Stimulated activated naive B cell treated with anti-CD40 and anti-IgM and Interleukin-4, amounts not matched to agents 10 μg/mL and 1 μg/mL and 100 μg/mL, for 72 hours (primary cell): ENCODE measurements around the gene GJD4.

ENCODE experiments used
- ATAC-seq, 2 donors: fragments of 150-1000 bp; cut with Tn5 transposase; replicated peaks; 2 replicates each; pipeline ENCODE4 v1.10.0; 2021; ENCODE audit warnings: moderate library complexity in 1 of 2
- DNase-seq: peaks from one replicate; pipeline ENCODE4 v3.0.0; 2021
- H3K27ac Mint-ChIP-seq: one replicate; pipeline ENCODE4 v1.8.0; 2022; ENCODE audit warnings: mild to moderate bottlenecking, mixed read lengths
- H3K27me3 Mint-ChIP-seq, 2 donors: one replicate each; pipeline ENCODE4 v1.8.0; 2022; ENCODE audit warnings: mixed read lengths in 2 of 2
- H3K36me3 Mint-ChIP-seq, 2 donors: one replicate each; pipeline ENCODE4 v1.8.0; 2022; ENCODE audit warnings: mixed read lengths in 2 of 2, mild to moderate bottlenecking in 1 of 2
- H3K4me1 Mint-ChIP-seq, 2 donors: one replicate each; pipeline ENCODE4 v1.8.0; 2022; ENCODE audit warnings: mixed read lengths in 2 of 2, mild to moderate bottlenecking in 1 of 2
- H3K4me3 Mint-ChIP-seq, 2 donors: one replicate each; pipeline ENCODE4 v1.8.0; 2022; ENCODE audit warnings: mild to moderate bottlenecking in 2 of 2, mixed read lengths in 2 of 2, moderate library complexity in 1 of 2
- H3K9me3 Mint-ChIP-seq, 2 donors: one replicate each; pipeline ENCODE4 v1.8.0; 2022; ENCODE audit warnings: mixed read lengths in 2 of 2, mild to moderate bottlenecking in 1 of 2

The GJD4 gene

DNA sequence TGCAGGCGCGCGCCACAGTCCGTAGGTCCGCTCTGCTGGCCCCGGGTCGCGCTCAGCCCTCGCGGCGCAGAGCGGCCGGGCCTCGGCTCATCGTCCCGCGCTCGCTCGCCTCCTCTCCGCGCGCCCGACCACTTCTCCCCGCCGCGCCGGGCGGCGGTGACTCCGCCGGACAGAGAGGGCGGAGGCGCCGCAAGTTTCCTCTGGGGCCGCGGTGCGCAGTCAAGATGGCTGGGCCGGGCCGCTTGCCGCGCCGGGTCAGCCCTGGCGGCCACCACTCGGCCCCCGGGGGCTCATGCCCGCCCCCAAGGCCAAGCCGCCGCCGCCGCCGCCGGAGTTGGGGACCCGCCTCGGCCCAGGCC, 36.5 kb downstream of the GJD4 start:
- H3K27me3 Mint-ChIP-seq = peaks cover 34 to 73% of the 10 kb centered on the region in 2 donors
- H3K9me3 Mint-ChIP-seq = no peaks in the 10 kb centered on the region
- ATAC-seq = peak; percentile 22 to 29
- H3K4me1 Mint-ChIP-seq = peaks cover 17 to 41% of the 10 kb centered on the region in 2 donors
- no peak overlapping the region for H3K27ac Mint-ChIP-seq
- H3K36me3 Mint-ChIP-seq = no peaks in the 10 kb centered on the region
- DNase-seq = no peak
- peak overlapping the region; percentile 56 to 88 for H3K4me3 Mint-ChIP-seq

- ATAC-seq = peak; percentile 85 to 87
- peaks cover 34 to 70% of the 10 kb centered on the region in 2 donors for H3K27me3 Mint-ChIP-seq
- peaks cover 0 to under 1% of the 10 kb centered on the region in 2 donors for H3K9me3 Mint-ChIP-seq
- peak; percentile 66 for DNase-seq
- peaks cover 17 to 41% of the 10 kb centered on the region in 2 donors for H3K4me1 Mint-ChIP-seq
- no peaks in the 10 kb centered on the region for H3K36me3 Mint-ChIP-seq
- H3K4me3 Mint-ChIP-seq = peak within 1 kb of the TSS; percentile 87 to 88
- H3K27ac Mint-ChIP-seq = peak within 1 kb of the TSS; percentile 57
Measured at GRCh38 chr10:35642035-35642792, 37.1 kb downstream of the GJD4 start, which contains the start of gene FZD8. FZD8 (minus strand) TSS chr10:35642296; CDS start chr10:35641429, 867 bp downstream.

- DNase-seq (no peak), ATAC-seq (no peak)
- Mint-ChIP-seq H3K4me3 (peak overlapping the region; percentile 87 to 88), H3K9me3 (peaks cover 0 to 2% of the 10 kb centered on the region in 2 donors), H3K36me3 (no peaks in the 10 kb centered on the region), H3K27me3 (peaks cover 29 to 70% of the 10 kb centered on the region in 2 donors), H3K27ac (no peak overlapping the region), H3K4me1 (peaks cover 17 to 41% of the 10 kb centered on the region in 2 donors)
Measured at GRCh38 chr10:35642793-35643114, 37.6 kb downstream of the GJD4 start.

GRCh38 chr10:35643151-35644049, 38.3 kb downstream of the GJD4 start:
- no peaks in the 10 kb centered on the region for H3K36me3 Mint-ChIP-seq
- ATAC-seq = no peak
- no peak for DNase-seq
- H3K4me1 Mint-ChIP-seq = peaks cover 17 to 41% of the 10 kb centered on the region in 2 donors
- peaks cover 0 to 2% of the 10 kb centered on the region in 2 donors for H3K9me3 Mint-ChIP-seq
- H3K27me3 Mint-ChIP-seq = peaks cover 25 to 68% of the 10 kb centered on the region in 2 donors
- peak overlapping the region; percentile 9 for H3K27ac Mint-ChIP-seq
- H3K4me3 Mint-ChIP-seq = peak overlapping the region; percentile 87 to 88

DNA sequence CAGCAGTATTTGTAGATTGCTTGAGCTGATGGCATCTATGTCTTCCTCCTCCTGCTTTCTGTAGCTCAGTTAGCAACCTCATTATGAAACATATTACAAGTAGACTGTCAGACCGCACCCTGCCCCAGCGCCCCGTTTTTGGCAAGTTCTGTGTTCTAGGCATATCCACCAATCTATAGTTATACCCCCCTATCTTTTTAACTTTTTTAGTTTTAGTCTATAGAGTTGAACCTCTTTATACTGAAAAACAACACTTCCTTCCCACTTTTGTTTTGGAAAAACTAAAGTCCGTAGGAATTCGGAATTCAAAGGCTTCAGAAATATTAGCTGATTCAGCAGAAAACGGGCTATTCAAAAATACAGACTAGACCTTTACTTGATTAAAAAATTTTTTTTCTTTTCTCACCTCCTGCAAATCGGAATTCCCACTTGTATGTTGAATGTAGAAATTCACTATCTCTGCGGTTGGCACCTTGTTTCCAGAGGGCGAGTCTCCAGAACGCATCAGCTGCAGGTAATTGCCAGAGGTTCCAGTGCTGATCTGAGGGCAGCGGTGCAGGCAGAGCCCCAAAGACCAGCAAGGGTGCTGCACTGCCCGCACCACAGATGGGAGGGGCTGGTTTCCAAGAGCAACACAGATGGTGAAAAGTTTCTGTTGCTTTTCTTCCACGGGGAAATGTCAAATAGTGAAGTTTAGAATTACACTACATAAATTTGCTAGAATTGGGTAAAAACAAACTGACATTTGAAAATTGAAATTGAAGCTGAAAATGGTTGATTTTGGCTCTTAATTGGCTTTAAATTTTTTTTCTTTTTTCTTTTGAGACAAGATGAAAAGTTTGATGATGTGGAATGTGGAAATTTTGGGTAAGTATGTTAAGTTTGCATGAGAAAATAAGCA, 39.2 kb downstream of the GJD4 start:
- ATAC-seq = no peak
- DNase-seq = no peak
- peak overlapping the region; percentile 0 for H3K27ac Mint-ChIP-seq
- H3K4me3 Mint-ChIP-seq = peak overlapping the region; percentile 87 to 88
- peaks cover 0 to 2% of the 10 kb centered on the region in 2 donors for H3K9me3 Mint-ChIP-seq
- H3K27me3 Mint-ChIP-seq = peaks cover 25 to 70% of the 10 kb centered on the region in 2 donors
- H3K4me1 Mint-ChIP-seq = peaks cover 17 to 41% of the 10 kb centered on the region in 2 donors
- H3K36me3 Mint-ChIP-seq = no peaks in the 10 kb centered on the region

DNA sequence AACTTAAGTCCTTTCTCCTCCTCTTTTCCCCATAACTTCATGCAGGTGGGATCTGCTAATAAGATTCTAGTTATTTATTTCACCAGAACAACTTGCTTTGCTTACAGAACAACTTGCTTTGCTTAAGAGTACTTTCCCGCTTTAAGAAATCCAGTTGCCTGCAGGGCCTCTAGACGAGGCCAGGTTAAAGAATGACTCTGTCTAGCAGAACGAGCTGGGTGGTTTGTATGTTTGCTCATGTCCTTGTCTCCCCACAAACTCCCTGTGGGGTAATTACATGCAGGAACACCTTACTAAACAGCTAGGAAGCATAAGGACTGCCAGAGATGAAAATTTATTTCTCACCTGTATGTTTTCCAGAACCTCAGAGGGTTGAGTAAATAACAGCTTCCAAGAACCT, 45.8 kb downstream of the GJD4 start:
- ATAC-seq (no peak), DNase-seq (no peak)
- Mint-ChIP-seq H3K4me1 (no peaks in the 10 kb centered on the region), H3K27me3 (peaks cover 8 to 36% of the 10 kb centered on the region in 2 donors), H3K36me3 (no peaks in the 10 kb centered on the region), H3K9me3 (peaks cover 0 to 2% of the 10 kb centered on the region in 2 donors), H3K27ac (no peak overlapping the region), H3K4me3 (no peak overlapping the region)

DNA sequence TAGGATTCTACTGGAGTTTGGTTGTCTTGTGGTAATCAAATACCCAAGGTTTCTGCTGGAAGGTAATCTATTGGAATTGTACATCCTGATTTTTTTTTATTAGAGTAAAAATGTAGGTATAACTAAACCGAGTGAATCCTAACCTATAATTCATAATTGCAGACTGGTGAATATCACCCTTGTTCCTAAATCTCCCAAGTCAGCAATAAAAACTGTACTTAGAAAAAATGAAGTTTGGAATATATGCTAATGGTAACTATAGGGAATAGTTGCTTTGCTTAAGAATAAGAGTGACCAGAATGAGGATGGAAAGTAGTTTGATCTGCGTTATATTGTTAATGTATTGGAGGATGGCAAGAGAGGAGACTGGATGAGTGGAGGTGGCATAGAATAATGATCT, 47.7 kb downstream of the GJD4 start:
- no peak overlapping the region for H3K27ac Mint-ChIP-seq
- no peaks in the 10 kb centered on the region for H3K4me1 Mint-ChIP-seq
- H3K4me3 Mint-ChIP-seq = no peak overlapping the region
- H3K9me3 Mint-ChIP-seq = no peaks in the 10 kb centered on the region
- ATAC-seq = no peak
- no peaks in the 10 kb centered on the region for H3K36me3 Mint-ChIP-seq
- DNase-seq = no peak
- H3K27me3 Mint-ChIP-seq = peaks cover 8 to 29% of the 10 kb centered on the region in 2 donors

DNA sequence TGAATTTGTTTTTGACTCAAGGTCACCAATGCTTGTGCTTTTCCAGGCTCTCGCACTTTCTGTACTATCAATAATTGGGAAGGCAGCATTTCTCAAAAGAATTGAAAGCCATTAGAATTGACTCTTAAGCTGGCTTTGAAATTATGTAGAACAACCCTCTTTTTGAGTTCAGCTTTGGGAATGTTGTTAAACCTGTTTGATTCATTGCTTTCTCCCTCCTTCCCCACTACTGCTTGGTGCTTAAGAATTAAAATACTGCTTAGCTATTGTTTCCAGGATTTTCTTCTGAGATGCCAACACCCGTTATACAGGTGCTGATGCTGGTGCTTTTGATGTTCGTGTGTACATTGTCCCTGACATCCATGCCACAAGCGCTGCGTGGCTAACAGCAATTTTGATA, 52.5 kb downstream of the GJD4 start:
- ATAC-seq (no peak), DNase-seq (no peak)
- H3K27me3 Mint-ChIP-seq = peaks cover 17 to 27% of the 10 kb centered on the region in 2 donors
- no peak overlapping the region for H3K27ac Mint-ChIP-seq
- peaks cover 5 to 6% of the 10 kb centered on the region in 2 donors for H3K9me3 Mint-ChIP-seq
- H3K4me1 Mint-ChIP-seq = no peaks in the 10 kb centered on the region
- H3K36me3 Mint-ChIP-seq = no peaks in the 10 kb centered on the region
- H3K4me3 Mint-ChIP-seq = no peak overlapping the region
